HG02970 (cell line): ENCODE results near the gene AHSA1.

Experiments used
- ATAC-seq: cut with Tn5 transposase; IDR thresholded peaks from one replicate; pipeline ENCODE4 v1.9.1; 2021; ENCODE audit warnings: mild to moderate bottlenecking, moderate library complexity, moderate number of reproducible peaks; ENCODE audit not compliant: unreplicated experiment, low FRiP score

AHSA1 gene

GRCh38 chr14:77507762-77508161, 49.9 kb downstream of the AHSA1 start:
- ATAC-seq: no peak

DNA sequence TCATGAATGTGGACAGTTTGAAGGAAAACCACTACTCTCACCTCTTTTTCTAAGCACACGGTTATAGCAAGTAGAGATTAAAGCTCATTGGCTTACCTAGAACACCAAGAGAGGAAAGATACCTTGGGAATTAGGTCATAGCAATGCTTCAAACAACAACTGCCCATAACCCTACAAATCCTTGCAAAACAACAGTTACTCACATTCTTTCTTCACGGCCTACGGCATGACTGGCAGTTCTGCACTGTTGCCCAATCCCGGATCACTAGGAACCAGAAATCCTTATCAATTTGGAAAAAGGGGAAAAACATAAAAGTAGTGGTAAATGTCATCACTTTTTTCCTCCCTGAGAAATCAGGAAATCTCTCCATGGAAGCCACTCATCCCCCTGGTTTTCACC, 50.4 kb downstream of the AHSA1 start:
- ATAC-seq: no peak

GRCh38 chr14:77508876-77509275, 51.0 kb downstream of the AHSA1 start:
- no peak for ATAC-seq

- ATAC-seq: no peak
Measured at GRCh38 chr14:77509366-77509765, 51.5 kb downstream of the AHSA1 start.

DNA sequence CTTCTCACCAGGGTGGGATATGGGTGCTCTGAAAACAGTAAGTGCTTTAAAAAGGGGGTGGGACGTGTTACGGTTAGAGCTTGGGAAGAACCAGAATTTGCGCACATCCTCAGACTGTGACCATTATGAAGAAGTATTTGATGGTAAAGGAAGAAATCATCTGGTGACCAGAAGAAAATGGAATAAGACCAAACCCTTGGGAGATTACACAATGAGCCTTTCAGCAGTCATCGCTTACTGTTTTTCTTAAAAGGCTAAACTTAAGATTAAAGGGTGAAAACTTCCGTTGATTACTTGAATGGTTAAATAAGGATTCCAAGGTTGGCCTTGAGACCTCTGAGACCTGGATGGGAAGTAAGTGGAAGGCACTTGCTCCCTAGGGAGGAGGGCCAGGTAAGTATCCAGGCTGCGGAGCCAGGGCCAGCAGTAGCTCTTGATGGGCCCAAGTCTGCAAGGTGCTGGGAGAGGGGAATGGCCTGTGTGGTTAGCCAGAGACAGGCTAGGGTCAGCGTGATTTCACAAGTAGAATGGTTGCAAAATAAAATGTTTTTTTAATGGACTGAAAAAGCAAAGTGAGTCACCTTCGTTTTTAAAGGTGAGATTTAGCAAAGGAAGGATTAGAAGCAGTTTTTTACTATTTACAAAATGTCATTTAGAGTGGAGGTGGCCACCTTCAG, 53.7 kb downstream of the AHSA1 start:
- ATAC-seq: no peak

- ATAC-seq: no peak
Measured at GRCh38 chr14:77516126-77516525, 58.2 kb downstream of the AHSA1 start.
